ENCODE data around the gene CYB561D2. TPM values are rescaled to one million over a fixed set of nuclear protein-coding genes. Genes with fewer than 3 reads are reported as not detected.

Gene CYB561D2
- total RNA-seq, 1 experiment from 2014 or later, result 16.8 TPM

GRCh38 chr3:50325497-50326181 is 25.0 kb upstream of the CYB561D2 start:
- DNase-seq, result no peak
- Histone ChIP-seq H2BK5ac (ENCODE audit: insufficient read length, low read length) (no peak overlapping the region), H3K9me3 (ENCODE audit: control insufficient read depth, low read depth, low read length) (no peaks in the 10 kb centered on the region), H2BK120ac (ENCODE audit: low read depth, low read length, poor library complexity, severe bottlenecking) (no peak overlapping the region), H3K56ac (ENCODE audit: insufficient read length, low read depth, low read length) (no peak overlapping the region), H2AK5ac (ENCODE audit: insufficient read length, low read length) (no peak overlapping the region), H3K23me2 (ENCODE audit: insufficient read length, low read depth, low read length, poor library complexity, severe bottlenecking) (peaks cover 23% of the 10 kb centered on the region), H4K8ac (replicated peaks; ENCODE audit: insufficient read length, low read depth, low read length) (no peak overlapping the region), H3K27me3 (ENCODE audit: insufficient read depth, low read length) (no peaks in the 10 kb centered on the region), H3K14ac (ENCODE audit: insufficient read depth, low read length) (no peak overlapping the region), H2AFZ (ENCODE audit: low read length) (no peak overlapping the region), H4K20me1 (ENCODE audit: control insufficient read depth, insufficient read depth, insufficient read length) (no peaks in the 10 kb centered on the region), H2BK12ac (ENCODE audit: insufficient read length, low read depth, low read length) (no peak overlapping the region), H3K79me1 (ENCODE audit: insufficient read depth, low read depth, low read length, poor library complexity, severe bottlenecking) (peaks cover 6% of the 10 kb centered on the region), H4K5ac (ENCODE audit: insufficient read length, low read depth, low read length) (no peak overlapping the region), H3K23ac (ENCODE audit: insufficient read length, low read depth, low read length) (no peak overlapping the region), H4K91ac (ENCODE audit: insufficient read length, low read depth, low read length) (no peak overlapping the region), H3K4me2 (ENCODE audit: insufficient read depth, insufficient read length, low read length) (no peak overlapping the region), H2BK20ac (ENCODE audit: low read depth, low read length, poor library complexity, severe bottlenecking) (no peak overlapping the region), H3T11ph (ENCODE audit: low read length) (no peak overlapping the region), H3K27ac (ENCODE audit: insufficient read length, low read depth, low read length) (no peak overlapping the region), H2BK15ac (ENCODE audit: low read depth, low read length) (no peak overlapping the region), H3K9ac (ENCODE audit: extremely low read depth, insufficient read length, low read length) (no peak overlapping the region), H3K4ac (ENCODE audit: low read depth, low read length) (no peak overlapping the region), H3K79me2 (ENCODE audit: insufficient read depth, low read length) (peaks cover 4% of the 10 kb centered on the region; the same call in 1 of the 2 replicates), H3K18ac (ENCODE audit: insufficient read length, low read depth, low read length) (no peak overlapping the region), H3K4me1 (ENCODE audit: insufficient read depth, low read length) (peaks cover 6% of the 10 kb centered on the region; the same call in 1 of the 2 replicates)
- Mint-ChIP-seq H3K4me3 (peak overlapping the region; percentile 88 to 96; a peak in 2 of 5 replicates), H3K27me3 (ENCODE audit: low read depth) (no peaks in the 10 kb centered on the region; the same call in 1 of the 2 replicates), H3K9me3 (no peaks in the 10 kb centered on the region), H3K27ac (no peak overlapping the region), H3K4me1 (peaks cover 15 to 31% of the 10 kb centered on the region in 2 experiments), H3K36me3 (ENCODE audit: insufficient read depth in 1 of 3, low read depth in 3 of 3) (peaks cover 19 to 39% (median 22%) of the 10 kb centered on the region in 3 experiments)
- no CpG with 5 or more reads among the region's 11 CpGs for WGBS (ENCODE audit: extremely low coverage, insufficient read length, low lambda C conversion rate)
- TF ChIP-seq CTCF (conservative IDR thresholded peaks at IDR 0.05), result no peak

Measured in H9 (cell line).